Smooth muscle cell of the umbilical artery (primary cell): Measurements from ENCODE around the gene CFAP157. TPM values are rescaled to one million over a fixed set of nuclear protein-coding genes. Genes with fewer than 3 reads are reported as not detected.

Source experiments
- total RNA-seq: library from RNA; depleted of rRNA; stranded (reverse); fragments of >200 nt; gene quantifications from 2 replicates; pipeline ENCODE4 v1.2.3, GENCODE V29; 2014

The CFAP157 gene
- not detected in 2 replicates for total RNA-seq

DNA sequence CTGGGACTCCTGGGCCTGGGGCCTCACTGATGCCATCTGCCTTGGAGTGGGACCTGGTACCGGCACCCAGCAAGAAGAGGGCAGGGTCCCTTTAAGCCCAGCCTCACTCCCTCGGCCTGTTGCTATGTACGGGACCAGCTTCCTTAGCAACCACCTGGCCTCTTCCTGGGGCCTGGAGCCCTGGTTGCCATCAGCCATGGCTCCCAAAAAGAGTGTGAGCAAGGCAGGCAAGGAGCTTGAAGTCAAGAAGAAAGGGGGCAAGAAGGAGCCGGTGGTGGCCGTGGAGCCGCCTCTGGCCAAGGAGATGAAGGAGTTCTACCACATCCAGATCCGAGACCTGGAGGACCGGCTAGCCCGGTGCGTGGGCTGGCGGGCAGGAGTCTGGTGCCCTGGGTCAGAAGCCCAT is at the start of gene CFAP157:
Gene CFAP157 (plus strand): TSS at position 153 of the 406 bp plus-strand sequence. CDS start 44 bp downstream, at position 197.

DNA sequence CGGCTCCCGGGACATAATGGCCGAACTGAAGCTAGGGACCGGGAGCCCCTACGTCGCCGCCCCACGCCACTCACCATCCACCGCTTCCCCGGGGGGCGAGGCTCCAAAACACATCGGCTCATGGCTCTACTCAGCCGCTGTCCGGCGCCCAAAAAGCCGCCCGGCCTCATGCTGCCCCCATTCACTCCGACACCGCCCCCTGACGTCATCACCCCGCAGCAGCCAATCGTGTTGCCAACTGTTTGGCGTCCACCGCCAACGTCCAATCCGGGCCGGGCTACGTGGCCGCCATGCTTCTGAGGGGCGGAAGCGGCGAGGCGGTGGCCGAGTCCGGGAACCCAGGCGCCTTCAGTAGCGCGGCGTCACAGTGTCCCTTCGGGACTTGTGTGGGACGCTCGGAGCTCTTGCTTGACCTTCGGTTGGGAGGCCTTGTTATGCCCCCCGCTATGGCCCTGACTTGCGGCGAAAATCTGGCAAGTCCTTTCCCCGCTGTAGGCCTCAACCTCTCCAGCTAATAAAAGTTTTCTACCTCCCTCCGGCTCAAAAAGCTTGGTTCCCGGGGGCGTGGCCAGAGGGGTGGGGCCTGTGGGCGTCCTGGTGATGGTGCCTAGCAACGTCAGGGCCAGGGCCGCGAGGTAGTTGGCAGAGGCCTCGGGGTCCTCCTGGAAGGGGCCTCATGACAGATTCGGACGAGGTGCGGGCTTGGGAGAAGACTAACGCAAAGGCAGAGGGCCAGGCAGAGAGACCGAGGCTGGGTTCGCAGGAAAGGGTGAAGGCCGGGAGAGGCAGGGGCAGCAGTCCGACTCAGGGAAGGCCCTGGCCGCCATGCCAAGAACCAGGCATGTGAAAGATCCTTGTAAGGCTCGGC is 8.9 kb downstream of the CFAP157 start, which contains the start of the genes PTRH1 and TTC16:
Gene PTRH1 (minus strand): TSS at position 194 of the 868 bp plus-strand sequence. CDS start 24 bp downstream, at position 170.
Gene TTC16 (plus strand): TSS at position 610 of the 868 bp plus-strand sequence. CDS start 67 bp downstream, at position 677.

DNA sequence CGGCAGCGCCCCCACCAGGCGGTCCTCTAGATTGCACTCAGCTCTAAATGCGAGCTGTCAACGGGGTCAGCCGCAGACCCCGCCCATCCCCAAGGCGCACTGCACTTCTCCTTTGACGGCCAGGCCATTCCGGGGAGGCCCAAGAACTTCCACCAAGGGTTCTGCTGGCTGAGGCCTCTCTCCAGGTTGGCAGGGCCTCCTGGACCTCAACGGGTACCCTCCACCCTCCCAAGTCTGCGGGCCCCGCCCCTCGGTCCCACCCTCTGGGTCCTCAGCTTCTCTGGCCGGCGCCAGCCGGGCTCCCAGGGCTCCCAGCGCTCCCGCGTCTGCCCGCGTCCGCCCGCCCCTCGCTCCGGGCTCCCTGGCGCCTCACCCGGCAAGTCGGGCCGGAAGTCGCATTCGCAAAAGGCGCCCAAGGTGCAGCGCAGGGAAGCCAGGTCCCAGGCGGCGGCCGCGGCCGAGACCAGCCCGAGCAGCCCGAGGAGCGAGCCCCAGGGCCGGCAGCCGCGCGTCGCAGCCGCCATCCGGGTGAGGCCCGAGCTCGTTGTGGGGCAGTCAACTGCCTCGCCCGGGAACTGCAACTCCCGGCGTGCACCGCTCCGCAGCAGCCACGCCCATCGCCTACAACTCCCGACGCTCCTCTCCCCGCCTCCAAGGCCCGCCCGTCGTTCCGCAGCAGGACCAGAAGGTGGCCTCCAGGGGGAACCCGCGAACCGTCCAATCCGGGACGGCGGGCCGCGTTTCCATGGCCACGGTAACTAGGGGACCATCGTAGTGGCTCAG is 28.1 kb downstream of the CFAP157 start, which contains the start of gene TOR2A:
Gene TOR2A (minus strand): TSS at position 548 of the 783 bp plus-strand sequence. CDS start 24 bp downstream, at position 524.

Other genes starting within 250 kb of the CFAP157 start
- gene STXBP1, start 94.7 kb upstream of the CFAP157 start, total RNA-seq: 37.7 and 50.8 TPM in 2 replicates
- gene PTRH1, start 8.7 kb downstream of the CFAP157 start, total RNA-seq: 9.8 and 11.4 TPM in 2 replicates
- gene TTC16, start 9.1 kb downstream of the CFAP157 start, total RNA-seq: 0.05 TPM in 1 of 2 replicates, not detected in the other
- gene TOR2A, start 28.3 kb downstream of the CFAP157 start, total RNA-seq: 1.8 and 4.1 TPM in 2 replicates
- gene SH2D3C, start 71.7 kb downstream of the CFAP157 start, total RNA-seq: 0.18 and 0.30 TPM in 2 replicates
- 43.1 and 49.5 TPM in 2 replicates for gene CDK9, start 79.0 kb downstream of the CFAP157 start, total RNA-seq
- 49.9 and 78.1 TPM in 2 replicates for gene FPGS, start 95.9 kb downstream of the CFAP157 start, total RNA-seq
- gene ENG, start 147.7 kb downstream of the CFAP157 start, total RNA-seq: 16.0 and 31.6 TPM in 2 replicates
- gene AK1, start 170.7 kb downstream of the CFAP157 start, total RNA-seq: 27.9 and 36.2 TPM in 2 replicates
- 20.5 and 25.0 TPM in 2 replicates for gene ST6GALNAC6, start 192.6 kb downstream of the CFAP157 start, total RNA-seq
- gene ST6GALNAC4, start 210.1 kb downstream of the CFAP157 start, total RNA-seq: 24.1 and 59.5 TPM in 2 replicates
- 1.5 and 2.3 TPM in 2 replicates for gene PIP5KL1, start 223.8 kb downstream of the CFAP157 start, total RNA-seq
- 8.9 and 13.2 TPM in 2 replicates for gene DPM2, start 230.9 kb downstream of the CFAP157 start, total RNA-seq